ENCODE data around the gene ODC1. TPM values are rescaled to one million over a fixed set of nuclear protein-coding genes. Genes with fewer than 3 reads are reported as not detected.

The ODC1 gene
- total RNA-seq, 2 experiments from 2014 or later, result 64.8 to 80.3 TPM

GRCh38 chr2:10390369-10390801 is 57.7 kb downstream of the ODC1 start:
- H3K4me1 Mint-ChIP-seq, result peaks cover 18% of the 10 kb centered on the region

More at GRCh38 chr2:10390369-10390801, 57.7 kb downstream of the ODC1 start:
- H3K27ac Mint-ChIP-seq, result no peak overlapping the region
- H3K9me3 Mint-ChIP-seq (ENCODE audit: low read depth), result no peaks in the 10 kb centered on the region
- H3K27me3 Mint-ChIP-seq, result no peaks in the 10 kb centered on the region
- no peak for ATAC-seq
- no peak overlapping the region for H3K4me3 Mint-ChIP-seq
- CTCF ChIA-PET, result interaction anchor here (0.9 kb wide), 2 partner anchors 8 to 44 kb away, joined by 3 read pairs; no protein-coding TSS in a partner anchor
- H3K36me3 Mint-ChIP-seq, result no peaks in the 10 kb centered on the region
- no peak for DNase-seq

Other genes starting within 250 kb of the ODC1 start
- 10 to 100 TPM; 29.0 to 47.0 TPM for gene HPCAL1, start 145.4 kb downstream of the ODC1 start, total RNA-seq
- gene NOL10, start 241.6 kb upstream of the ODC1 start, total RNA-seq, result 10 to 100 TPM; 24.9 to 27.1 TPM